CD4-positive, alpha-beta T cell treated with Interleukin-6 at 100 ng/mL for 8 hours (primary cell): Measurements from ENCODE around the gene COX19.
"Not testable (repeated sequence)": the region's sequence is repeated elsewhere in the genome, so short reads cannot be mapped to it uniquely, and the experiment has no call there.

Experiments
- DNase-seq: peaks from one replicate; pipeline ENCODE4 v3.0.0-alpha.2; 2020; ENCODE audit warnings: mixed read lengths, low spot score

Gene COX19

DNA sequence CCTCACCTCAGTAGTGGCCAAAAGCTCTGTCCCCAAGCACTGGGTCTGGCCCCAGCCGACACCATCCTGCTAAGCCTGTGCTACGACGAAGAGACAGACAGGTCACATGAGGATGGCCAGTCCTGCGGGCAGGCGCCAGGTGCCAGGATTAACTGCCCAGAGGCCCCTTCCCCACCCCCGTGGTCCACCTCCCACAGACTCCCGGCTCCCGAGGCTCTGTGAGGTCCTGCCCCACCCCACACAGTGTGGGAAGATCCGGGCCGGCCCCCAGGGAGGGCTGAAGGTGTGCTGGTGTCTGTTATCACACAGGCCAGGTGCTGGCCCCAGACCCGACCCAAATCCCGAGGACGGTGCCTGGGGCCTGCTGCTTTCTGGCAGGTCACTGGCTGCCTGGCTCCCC, 34.9 kb upstream of the COX19 start:
- no peak for DNase-seq

DNA sequence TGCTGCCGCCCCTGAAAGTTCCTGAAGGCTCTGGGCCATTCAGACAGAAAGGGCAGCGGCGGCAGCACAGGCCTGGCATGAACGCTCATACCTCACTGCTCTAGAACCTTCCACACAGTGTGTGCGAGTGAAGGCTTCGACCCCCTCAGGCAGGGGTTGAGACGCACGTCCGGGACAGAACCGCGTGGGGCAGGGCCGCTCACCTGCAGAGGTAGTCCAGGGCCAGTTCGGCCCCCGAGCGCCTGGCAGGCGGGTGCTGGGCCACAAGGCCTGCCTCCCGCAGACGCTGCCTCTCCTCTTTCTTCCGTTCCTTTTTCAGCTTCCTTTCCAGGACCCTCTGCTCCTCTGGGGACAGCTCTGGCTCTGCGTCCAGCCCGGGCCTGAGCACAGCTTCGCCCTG, 34.4 kb upstream of the COX19 start:
- no peak for DNase-seq

DNA sequence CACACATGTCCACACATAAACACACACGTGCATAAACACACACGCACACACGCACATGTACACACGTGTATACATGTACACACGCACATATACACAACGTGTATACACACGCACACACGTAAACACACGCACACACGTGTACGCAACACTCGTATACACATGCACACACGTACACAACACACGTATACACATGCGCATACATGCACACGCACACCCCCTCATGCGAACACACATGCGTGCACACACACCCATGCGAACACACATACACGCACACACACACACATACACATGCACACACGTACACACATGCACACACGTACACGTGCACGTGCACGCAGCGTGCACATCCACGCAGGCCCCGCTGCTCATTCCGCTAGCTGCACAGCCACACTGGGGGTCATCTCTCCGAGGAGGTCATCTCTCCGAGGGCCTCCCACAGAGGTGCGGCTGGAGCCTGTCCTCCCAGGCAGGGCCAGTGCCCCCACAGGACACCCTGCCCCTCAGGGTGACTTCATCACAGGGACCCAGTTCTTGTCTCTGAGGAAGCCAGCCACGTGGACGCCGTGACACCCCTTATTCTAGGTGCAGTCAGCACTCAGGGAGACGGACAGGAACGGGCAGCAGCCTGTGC, 33.5 kb upstream of the COX19 start:
- no peak for DNase-seq

DNA sequence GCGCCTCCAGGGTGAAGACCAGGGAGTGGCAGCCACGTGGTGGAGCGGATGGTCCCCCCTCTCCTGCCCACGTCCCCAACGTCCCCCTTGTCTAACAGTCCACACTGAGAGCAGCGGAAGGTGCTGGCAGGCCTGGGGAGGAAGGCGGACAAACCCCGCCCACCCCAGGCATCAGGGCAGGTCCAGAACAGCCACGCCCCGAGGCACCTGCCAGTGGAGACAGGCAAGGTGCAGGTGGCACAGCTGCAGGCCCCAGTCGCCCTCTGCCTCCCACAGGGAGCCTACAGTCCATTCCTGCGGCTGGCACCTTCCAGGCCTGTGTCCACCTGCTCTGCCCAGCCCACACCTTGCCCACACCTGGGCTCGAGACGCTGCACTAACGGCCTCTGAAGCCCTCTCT, 32.6 kb upstream of the COX19 start:
- no peak for DNase-seq

DNA sequence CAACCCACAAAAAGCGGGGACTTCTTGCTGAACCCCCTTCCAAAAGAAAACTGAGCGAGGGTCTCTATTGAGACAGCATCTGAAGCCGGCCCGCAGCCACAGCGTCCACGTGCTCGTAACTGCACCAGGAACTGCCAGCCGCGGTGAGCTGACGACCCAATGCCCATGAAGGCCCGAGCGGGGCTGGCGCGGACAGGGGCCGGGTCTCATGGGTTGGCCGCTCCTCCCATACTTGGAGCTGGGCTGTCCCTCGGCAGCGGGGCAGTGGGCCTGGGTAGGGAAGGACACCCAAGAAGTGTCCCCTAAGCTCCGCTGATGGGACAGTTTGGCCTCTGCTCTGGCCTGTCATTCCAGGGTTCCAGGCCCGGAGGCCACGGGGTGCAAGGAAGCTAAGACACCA, 30.0 kb upstream of the COX19 start:
- no peak for DNase-seq

DNA sequence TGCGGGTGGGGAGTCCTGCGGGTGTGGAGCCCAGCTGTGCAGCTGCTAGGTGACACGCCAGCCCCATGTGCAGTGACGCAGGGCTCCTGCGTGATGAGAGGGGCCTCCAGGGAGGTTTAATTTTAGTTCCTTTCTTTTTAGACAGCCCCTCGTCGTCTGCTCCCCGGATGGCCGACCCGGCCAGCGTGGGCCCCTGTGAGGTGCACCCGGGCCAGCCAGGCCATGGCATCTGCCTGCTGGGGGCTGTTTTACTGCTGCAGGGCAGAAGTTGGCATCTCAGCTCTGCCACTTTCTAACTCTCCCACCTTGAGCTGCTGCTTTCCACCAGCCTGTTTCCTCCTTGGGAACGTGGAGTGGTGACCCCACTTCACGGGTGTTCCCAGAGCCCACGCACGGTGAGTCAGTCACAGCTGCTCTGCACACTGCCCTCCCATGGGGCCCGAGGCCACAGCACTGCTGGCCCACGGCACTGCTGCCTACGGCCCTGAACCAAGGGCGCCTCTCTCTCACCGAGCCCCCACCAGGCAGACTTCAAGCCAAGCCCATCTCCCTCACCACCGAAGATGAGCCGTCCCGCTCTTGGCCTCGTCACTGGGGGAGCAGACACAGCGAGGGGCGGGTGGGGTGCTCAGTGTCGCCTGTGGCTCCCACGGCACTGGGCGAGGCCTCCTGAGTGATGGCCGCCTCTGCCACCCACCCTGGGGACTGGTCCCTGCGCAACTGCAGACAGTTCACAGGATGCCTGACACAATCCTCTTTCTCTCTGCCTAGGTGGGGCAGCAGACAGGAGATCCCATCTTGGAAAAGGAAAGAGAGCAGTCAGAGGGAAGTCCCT, 28.9 kb upstream of the COX19 start:
- DNase-seq: no peak

DNA sequence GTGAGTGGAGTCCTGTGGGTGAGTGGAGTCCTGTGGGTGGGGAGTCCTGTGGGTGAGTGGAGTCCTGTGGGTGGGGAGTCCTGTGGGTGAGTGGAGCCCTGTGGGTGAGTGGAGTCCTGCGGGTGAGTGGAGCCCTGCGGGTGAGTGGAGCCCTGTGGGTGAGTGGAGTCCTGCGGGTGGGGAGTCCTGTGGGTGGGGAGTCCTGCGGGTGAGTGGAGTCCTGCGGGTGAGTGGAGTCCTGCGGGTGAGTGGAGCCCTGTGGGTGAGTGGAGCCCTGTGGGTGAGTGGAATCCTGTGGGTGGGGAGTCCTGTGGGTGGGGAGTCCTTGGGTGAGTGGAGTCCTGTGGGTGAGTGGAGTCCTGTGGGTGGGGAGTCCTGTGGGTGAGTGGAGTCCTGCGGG, 27.1 kb upstream of the COX19 start:
- not testable (repeated sequence) for DNase-seq

DNA sequence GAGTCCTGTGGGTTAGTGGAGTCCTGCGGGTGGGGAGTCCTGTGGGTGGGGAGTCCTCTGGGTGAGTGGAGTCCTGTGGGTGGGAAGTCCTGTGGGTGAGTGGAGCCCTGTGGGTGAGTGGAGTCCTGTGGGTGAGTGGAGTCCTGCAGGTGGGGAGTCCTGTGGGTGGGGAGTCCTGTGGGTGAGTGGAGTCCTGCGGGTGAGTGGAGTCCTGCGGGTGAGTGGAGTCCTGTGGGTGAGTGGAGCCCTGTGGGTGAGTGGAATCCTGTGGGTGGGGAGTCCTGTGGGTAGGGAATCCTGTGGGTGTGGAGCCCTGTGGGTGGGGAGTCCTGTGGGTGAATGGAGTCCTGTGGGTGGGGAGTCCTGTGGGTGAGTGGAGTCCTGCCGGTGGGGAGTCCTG, 26.7 kb upstream of the COX19 start:
- DNase-seq: not testable (repeated sequence)

DNA sequence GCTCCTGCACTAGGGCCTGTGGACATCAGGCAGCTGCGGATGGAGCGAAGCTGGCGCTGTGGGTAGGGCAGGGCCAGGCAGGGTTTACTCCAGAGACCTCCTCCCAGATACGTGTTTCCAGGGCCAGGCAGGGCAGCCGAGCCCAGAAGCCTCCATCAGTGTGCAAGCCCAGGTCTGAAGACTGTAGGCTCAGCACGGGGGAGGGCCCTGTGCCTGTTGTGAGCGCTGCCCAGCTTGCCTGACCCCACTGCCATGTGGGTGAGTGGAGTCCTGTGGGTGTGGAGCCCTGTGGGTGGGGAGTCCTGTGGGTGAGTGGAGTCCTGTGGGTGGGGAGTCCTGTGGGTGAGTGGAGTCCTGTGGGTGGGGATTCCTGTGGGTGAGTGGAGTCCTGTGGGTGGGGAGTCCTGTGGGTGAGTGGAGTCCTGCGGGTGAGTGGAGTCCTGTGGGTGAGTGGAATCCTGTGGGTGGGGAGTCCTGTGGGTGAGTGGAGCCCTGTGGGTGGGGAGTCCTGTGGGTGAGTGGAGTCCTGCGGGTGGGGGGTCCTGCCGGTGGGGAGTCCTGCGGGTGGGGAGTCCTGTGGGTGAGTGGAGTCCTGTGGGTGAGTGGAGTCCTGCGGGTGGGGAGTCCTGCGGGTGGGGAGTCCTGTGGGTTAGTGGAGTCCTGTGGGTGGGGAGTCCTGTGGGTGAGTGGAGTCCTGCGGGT, 25.9 kb upstream of the COX19 start:
- DNase-seq: not testable (repeated sequence)

DNA sequence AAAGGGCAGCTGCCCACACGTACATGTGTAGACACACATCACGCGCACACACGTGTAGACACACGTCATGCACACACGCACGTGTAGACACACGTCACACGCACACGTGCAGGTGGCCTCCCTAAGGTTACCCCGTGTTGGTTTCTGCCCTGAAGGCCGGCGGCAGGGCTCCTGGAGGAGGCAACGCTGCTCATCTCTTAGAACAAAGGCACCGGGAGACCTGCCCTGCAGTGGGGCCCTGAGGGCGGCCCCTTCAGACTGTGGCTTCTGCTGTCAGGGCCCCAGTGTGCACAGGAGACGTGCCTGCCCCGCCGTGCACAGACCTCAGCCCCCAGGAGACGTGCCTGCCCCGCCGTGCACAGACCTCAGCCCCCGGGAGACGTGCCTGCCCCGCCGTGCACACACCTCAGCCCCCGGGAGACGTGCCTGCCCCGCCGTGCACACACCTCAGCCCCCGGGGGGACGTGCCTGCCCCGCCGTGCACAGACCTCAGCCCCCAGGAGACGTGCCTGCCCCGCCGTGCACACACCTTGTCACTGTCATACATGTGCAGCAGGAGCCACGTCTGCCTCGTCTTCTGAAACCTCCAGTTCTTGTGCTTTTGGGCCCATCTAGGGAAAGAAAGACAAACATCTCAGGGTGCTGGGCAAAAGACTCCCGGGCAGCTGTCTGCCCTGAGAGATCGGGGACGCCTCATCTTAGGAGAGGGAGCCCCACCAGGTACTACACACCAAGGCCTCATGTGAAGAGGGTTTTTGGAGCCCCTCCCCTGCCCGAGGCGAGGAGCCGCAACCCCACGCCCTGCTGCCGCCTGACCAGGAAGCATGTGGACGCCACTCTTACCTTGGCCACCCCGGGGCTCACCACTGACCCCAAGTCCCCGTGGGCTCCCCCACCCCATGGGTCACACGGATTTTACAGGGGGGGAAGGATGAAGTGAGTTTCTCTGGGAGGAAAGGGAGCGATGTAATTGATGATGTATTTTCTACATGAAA, 24.9 kb upstream of the COX19 start:
- no peak for DNase-seq

DNA sequence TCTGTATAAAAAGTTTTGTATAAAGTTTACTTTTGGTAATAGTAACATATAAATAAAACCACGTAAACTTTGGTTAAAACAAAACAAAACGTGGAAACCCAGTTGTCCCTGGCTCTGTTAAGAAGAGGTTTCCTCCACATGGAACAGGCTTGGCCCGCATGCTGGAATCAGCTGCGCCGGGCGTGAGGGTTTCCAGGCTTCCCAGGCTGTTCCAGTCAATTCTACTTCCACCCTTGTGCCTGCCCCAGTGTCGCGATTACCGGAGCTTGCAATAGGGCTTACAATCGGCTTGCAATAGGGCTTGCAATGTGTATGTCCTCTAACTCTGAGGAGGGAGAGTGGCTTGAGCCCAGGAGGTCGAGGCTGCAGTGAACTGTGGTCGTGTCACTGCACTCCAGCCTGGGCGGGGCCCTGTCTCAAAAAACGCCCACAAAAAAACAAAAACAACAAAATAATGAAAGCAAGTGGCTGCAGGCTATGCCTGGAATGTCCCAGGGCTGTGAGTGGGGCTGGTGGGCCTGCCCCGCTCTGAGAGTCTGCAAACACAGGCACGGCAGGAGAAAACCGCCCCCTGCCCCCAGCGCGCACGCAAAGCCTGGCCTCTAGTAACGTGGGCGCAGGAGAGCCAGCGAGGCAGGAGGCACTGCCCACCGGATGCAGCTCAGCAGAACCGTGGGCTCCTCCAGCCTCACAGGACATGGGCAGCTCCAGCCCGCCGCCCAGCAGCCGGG, 24.0 kb upstream of the COX19 start:
- no peak for DNase-seq

DNA sequence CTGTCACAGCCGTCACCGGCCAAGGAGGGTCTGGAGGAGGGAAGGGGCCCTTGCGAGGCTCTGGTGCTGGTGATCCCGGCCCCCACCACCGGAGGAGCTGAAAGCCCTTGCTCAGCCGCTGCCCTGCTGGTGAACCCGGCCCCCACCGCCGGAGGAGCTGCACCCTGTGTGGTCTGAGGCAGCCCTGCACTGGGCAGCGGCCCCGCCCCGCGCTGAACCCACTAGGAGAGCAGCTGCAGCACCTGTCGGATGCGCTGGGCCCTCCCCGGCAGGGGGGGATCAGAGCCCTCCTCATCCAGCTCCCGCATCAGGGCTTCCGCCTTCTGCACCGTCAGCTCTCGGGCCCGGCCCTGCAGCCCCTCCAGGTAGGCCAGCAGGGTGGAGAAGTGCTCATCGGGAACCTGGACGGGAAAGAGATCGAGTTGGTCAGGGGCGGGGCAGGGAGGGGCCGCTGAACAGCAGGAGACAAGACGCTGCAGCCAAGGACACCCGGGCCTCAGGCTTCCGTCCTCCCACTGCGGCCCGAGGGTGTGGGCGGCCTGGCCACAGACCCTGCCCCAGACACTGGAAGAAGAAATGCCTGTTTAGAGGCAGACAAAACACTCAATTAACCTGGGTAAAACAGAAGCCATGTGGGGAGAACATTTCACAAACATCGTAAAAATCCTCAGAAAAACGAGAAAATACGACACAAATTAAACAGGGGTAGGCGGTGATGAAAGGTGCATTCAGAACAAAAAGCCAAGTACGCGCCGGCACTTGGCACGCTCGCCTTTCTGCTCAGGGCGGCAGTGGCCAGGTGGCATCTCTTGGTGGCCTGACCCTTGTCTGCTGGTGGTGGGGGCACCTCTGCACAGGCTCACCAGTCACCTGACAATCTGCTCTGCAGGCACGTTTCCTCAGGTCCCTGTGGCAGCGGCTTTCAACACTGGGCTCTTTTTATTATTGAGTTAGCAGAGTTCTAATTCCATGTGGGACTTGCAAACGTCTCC, 22.4 kb upstream of the COX19 start:
- no peak for DNase-seq

DNA sequence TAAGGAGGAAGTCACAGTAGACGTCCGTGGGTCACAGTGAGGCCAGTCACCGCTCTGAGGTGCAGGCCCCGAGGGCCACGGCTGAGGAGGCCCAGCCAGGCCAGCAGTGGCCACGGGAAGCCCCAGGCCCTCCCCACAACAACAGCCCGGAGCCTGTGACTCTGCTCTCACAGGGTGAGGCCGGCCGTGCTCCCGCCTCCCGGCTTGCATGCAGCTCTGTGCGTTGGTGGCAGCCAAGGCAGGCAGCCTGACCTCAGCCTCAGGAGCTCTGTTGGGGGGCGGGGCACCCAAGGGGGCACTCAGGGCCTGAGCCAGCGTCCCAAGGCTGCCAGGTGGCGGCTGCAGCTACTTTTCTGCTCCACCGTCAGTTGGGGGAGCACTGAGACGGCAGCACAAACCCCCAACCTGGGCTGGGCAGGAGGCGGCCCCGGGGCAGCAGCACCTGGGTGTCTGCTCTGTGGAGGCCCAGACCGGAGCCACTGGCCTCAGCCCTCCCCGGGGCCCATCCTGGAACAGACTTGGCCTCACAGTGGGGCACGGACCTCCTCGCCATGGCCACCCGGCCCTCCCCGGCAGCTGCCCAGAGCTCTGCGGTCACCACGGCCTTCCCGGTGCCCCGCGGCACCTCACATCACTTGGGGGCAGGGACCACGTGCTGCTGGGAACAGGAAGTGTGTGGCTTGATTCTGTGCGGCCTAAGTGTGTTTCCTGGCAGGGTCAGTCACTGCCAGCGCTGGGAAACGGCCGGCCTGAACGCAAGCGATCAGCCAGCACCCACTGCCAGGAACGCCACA, 20.9 kb upstream of the COX19 start:
- no peak for DNase-seq

DNA sequence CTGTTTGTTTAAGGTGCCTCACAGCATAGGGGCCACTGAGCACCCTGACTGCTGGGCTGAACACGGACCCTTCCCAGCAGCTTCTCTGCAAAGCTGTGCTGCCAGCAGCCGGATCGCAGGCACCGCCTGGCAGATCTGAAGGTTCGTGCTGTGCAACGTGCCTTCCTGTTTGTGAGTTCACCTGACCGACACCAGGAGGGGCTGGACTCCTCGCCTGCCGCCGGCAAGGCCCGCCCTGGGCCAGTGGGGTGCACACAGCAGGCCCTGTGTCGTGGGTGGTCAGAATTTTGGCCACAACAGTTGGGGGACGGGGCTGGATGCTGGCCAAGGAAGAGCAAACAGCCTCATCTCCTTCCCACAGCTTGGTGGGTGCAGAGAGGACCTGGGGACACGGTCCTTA, 20.2 kb upstream of the COX19 start:
- no peak for DNase-seq

DNA sequence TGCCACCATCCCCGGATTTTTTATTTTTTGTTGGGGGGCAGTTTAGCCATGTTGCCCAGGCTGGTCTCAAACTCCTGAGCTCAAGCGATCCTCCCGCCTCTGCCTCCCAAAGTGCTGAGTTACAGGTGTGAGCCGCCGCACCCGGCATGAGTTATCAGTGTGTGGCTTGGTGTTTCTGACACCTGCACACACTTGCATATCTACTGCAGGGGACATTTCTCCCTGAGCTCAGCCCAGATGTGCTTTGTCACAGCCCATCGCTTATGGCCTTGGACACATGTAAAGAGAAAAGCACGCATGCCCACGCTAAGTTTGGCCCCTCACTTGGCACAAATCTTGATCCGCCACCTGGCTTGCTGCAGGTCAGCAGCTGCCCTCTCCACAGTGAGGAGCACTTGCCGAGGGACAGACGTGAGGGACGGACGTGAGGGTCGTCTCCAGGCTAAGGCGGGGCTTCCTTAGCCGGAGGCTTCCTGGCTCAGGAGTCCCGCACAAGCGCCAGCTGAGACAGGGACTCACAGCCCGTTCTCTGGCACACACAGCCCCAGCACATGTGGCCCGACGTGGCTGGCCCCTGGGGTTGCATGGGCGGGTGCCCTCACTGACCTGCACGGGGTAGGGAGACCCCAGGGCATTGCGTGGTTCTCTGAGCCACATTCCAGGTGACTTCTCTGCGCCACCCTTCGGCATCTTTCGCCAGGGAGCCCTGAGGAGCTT, 19.4 kb upstream of the COX19 start:
- no peak for DNase-seq

DNA sequence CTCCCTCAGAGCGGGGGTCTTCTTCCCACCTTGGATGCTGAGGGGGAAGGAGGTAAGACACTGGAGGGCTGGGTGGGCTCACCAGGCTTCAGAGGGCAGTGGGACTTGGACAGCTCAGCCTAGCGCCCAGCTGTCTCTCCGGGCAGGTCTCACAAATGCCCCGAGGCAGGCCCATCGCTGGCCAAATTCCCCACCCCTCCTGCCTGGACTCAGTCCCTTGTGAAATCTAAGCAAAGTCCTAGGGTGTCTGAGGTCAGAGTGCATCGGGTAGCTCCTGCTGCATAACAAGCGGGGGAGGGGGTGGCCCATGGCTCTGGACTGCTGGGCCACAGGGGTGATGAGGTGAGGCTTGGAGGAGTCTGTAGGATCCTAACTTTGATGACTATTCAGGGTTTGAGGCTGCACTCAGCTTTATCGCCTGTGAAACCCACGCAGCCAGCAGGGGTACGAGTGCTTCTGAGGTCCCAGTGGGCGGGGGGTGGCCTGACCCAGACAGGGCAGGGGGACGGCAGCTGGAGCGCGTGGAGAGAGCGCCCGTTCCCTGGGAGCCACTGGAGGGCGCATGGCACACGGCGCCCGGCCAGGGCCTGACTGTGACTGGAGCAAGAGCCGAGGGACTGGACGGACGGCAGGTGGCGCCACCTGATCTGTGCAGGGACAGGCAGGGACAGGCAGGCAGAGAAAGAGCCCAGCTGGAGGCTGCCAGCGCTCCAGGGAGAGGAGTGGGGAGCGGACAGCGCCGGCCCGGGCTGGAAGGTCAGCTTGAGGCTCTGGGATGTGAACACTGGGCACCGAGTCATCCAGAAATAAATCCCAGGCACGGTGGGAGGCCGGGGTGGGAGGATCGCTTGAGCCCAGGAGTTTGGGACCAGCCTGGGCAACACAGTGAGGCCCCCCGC, 17.6 kb upstream of the COX19 start:
- peak; percentile 96 for DNase-seq
